WTC11 (cell line): ENCODE measurements around the gene TBL1XR1.

Experiments
- CBFB ChIP-seq: sonication (generic); formaldehyde crosslinking; IDR thresholded peaks from 2 replicates; pipeline ENCODE4 v1.8.1; 2022; ENCODE audit warnings: mild to moderate bottlenecking, low read depth, missing genetic modification reagents
- CTCF ChIP-seq: fragments of 200-600 bp; IDR thresholded peaks from 2 replicates; pipeline ENCODE4 v1.8.0; 2022; ENCODE audit warnings: antibody characterized with exemption
- ELF4 ChIP-seq: sonication (generic); formaldehyde crosslinking; IDR thresholded peaks from 2 replicates; pipeline ENCODE4 v1.8.1; 2022; ENCODE audit warnings: low read depth, mild to moderate bottlenecking, moderate library complexity, missing genetic modification reagents
- GABPB1 ChIP-seq: sonication (generic); formaldehyde crosslinking; IDR thresholded peaks from 2 replicates; pipeline ENCODE4 v1.8.1; 2023; ENCODE audit warnings: mild to moderate bottlenecking, missing genetic modification reagents
- KAT7 ChIP-seq: sonication (generic); formaldehyde crosslinking; IDR thresholded peaks from 2 replicates; pipeline ENCODE4 v1.8.1; 2023; ENCODE audit warnings: missing genetic modification reagents, mild to moderate bottlenecking, borderline replicate concordance
- NR1H2 ChIP-seq: sonication (generic); formaldehyde crosslinking; IDR thresholded peaks from 2 replicates; pipeline ENCODE4 v1.9.0; 2021; ENCODE audit warnings: mild to moderate bottlenecking, moderate library complexity, missing genetic modification reagents
- NR2C2 ChIP-seq: sonication (generic); formaldehyde crosslinking; IDR thresholded peaks from 2 replicates; pipeline ENCODE4 v1.8.0; 2022; ENCODE audit warnings: mild to moderate bottlenecking, missing genetic modification reagents
- SP1 ChIP-seq: sonication (generic); formaldehyde crosslinking; conservative IDR thresholded peaks from 2 replicates; pipeline ENCODE4 v1.8.1; 2022; ENCODE audit warnings: missing genetic modification reagents
- ZNF138 ChIP-seq: sonication (generic); formaldehyde crosslinking; conservative IDR thresholded peaks from 2 replicates; pipeline ENCODE4 v1.8.1; 2022; ENCODE audit warnings: mild to moderate bottlenecking, moderate library complexity, missing genetic modification reagents
- TF ChIP-seq, protein P1 (sequence below): sonication (generic); formaldehyde crosslinking; IDR thresholded peaks from 2 replicates; pipeline ENCODE4 v1.8.0; 2022; ENCODE audit warnings: mild to moderate bottlenecking, missing genetic modification reagents
- TF ChIP-seq, protein P2 (sequence below): fragments of 250-450 bp; sonication (Bioruptor Pico); IDR thresholded peaks from 2 replicates; pipeline ENCODE4 v1.9.0; 2021; ENCODE audit warnings: mild to moderate bottlenecking, borderline replicate concordance
- TF ChIP-seq, protein P3 (sequence below): sonication (generic); formaldehyde crosslinking; IDR thresholded peaks from 2 replicates; pipeline ENCODE4 v1.8.1; 2023; ENCODE audit warnings: mild to moderate bottlenecking, missing genetic modification reagents, moderate library complexity

DNA sequence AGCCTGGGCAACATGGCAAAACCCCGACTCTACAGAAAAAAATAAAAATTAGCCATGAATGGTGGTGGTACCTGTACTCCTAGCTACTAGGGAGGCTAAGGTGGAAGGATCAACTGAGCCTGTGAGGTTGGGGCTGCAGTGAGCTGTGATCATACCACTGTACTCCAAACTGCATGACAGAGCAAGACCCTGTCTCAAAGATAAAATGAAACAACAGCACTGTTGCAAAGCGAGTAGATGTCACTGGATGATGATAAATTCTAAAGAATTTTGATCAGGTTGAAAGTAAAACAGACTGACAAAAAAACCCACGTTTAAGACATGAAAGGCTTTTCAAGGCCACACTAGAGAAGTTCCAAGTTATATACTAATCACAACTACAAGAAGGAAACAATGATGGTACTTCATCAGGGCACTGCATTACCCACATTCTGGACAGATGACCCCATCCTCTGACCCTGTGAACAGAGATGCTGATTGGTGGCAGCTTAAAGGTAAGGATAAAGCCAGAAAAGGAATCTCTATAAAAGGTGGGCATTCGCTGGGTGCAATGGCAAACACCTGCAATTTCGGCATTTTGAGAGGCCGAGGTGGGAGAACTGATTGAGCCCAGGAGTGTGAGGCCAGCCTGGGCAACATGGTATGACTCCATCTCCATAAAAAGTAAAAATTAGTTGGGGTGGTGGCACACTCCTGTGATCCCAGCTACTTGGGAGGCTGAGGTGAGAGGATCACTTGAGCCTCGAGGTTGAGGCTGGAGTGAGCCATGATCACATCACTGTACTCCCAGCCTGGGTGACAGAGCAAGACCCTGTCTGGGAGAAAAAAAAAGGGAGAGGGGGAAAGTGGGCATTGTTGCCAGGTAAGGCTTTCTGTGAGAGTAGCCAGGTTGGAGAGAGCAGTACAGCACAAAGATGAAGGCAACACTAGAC is 59.2 kb downstream of the TBL1XR1 start:
- no peak for TF ChIP-seq ELF4 (CRISPR knock-in tag)
- TF ChIP-seq ZNF138 (CRISPR knock-in tag), result no peak
- no peak for TF ChIP-seq GABPB1
- TF ChIP-seq SP1 (CRISPR knock-in tag), result no peak
- TF ChIP-seq CTCF, result no peak
- TF ChIP-seq, protein P1, sequence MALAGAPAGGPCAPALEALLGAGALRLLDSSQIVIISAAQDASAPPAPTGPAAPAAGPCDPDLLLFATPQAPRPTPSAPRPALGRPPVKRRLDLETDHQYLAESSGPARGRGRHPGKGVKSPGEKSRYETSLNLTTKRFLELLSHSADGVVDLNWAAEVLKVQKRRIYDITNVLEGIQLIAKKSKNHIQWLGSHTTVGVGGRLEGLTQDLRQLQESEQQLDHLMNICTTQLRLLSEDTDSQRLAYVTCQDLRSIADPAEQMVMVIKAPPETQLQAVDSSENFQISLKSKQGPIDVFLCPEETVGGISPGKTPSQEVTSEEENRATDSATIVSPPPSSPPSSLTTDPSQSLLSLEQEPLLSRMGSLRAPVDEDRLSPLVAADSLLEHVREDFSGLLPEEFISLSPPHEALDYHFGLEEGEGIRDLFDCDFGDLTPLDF (CRISPR knock-in tag), result no peak
- TF ChIP-seq, protein P2, sequence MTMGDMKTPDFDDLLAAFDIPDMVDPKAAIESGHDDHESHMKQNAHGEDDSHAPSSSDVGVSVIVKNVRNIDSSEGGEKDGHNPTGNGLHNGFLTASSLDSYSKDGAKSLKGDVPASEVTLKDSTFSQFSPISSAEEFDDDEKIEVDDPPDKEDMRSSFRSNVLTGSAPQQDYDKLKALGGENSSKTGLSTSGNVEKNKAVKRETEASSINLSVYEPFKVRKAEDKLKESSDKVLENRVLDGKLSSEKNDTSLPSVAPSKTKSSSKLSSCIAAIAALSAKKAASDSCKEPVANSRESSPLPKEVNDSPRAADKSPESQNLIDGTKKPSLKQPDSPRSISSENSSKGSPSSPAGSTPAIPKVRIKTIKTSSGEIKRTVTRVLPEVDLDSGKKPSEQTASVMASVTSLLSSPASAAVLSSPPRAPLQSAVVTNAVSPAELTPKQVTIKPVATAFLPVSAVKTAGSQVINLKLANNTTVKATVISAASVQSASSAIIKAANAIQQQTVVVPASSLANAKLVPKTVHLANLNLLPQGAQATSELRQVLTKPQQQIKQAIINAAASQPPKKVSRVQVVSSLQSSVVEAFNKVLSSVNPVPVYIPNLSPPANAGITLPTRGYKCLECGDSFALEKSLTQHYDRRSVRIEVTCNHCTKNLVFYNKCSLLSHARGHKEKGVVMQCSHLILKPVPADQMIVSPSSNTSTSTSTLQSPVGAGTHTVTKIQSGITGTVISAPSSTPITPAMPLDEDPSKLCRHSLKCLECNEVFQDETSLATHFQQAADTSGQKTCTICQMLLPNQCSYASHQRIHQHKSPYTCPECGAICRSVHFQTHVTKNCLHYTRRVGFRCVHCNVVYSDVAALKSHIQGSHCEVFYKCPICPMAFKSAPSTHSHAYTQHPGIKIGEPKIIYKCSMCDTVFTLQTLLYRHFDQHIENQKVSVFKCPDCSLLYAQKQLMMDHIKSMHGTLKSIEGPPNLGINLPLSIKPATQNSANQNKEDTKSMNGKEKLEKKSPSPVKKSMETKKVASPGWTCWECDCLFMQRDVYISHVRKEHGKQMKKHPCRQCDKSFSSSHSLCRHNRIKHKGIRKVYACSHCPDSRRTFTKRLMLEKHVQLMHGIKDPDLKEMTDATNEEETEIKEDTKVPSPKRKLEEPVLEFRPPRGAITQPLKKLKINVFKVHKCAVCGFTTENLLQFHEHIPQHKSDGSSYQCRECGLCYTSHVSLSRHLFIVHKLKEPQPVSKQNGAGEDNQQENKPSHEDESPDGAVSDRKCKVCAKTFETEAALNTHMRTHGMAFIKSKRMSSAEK (CRISPR knock-in tag), result no peak
- no peak for TF ChIP-seq NR1H2 (CRISPR knock-in tag)
- TF ChIP-seq KAT7, result no peak
- no peak for TF ChIP-seq CBFB (CRISPR knock-in tag)
- TF ChIP-seq NR2C2 (CRISPR knock-in tag), result no peak
- TF ChIP-seq, protein P3, sequence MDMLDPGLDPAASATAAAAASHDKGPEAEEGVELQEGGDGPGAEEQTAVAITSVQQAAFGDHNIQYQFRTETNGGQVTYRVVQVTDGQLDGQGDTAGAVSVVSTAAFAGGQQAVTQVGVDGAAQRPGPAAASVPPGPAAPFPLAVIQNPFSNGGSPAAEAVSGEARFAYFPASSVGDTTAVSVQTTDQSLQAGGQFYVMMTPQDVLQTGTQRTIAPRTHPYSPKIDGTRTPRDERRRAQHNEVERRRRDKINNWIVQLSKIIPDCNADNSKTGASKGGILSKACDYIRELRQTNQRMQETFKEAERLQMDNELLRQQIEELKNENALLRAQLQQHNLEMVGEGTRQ, result no peak
